ENCODE measurements around the gene BRD9. TPM values are rescaled to one million over a fixed set of nuclear protein-coding genes. Genes with fewer than 3 reads are reported as not detected.
A peak's percentile ranks its signal among the peaks of the same experiment; 100 is the strongest.
"Not testable (repeated sequence)": the region's sequence is repeated elsewhere in the genome, so short reads cannot be mapped to it uniquely, and the experiment has no call there.

BRD9 gene
- total RNA-seq: 100 to 1,000 TPM in 1 of 5 donors, 10 to 100 TPM in 4; 78.3 to 127 (median 83.0) TPM
- 45.8 TPM for total RNA-seq (2013)
- total RNA-seq: 84.9 to 161 (median 122) reads per million in 29 experiments

GRCh38 chr5:892394-893136 lies at the start of gene BRD9, which contains the start of gene TRIP13:
Gene BRD9 (minus strand): TSS chr5:892801. CDS start chr5:892657, 144 bp downstream.
Gene TRIP13 (plus strand): TSS chr5:892884. CDS start chr5:892999, 115 bp downstream.
- Histone ChIP-seq H3K27me3 (replicated peaks in 1 of 2; ENCODE audit: control insufficient read depth in 2 of 2, extremely low read depth in 1 of 2, insufficient read depth in 2 of 2, low read length in 1 of 2) (peaks cover 0 to 7% of the 10 kb centered on the region in 2 experiments), H3K4me3 (ENCODE audit: control insufficient read depth in 1 of 2, extremely low read depth in 1 of 2, low read length in 1 of 2) (peak within 1 kb of the TSS; percentile 76 to 82), H3K4me1 (ENCODE audit: control insufficient read depth in 1 of 2, extremely low read depth in 1 of 2, insufficient read depth in 2 of 2, low read length in 2 of 2) (peaks cover 12 to 39% of the 10 kb centered on the region in 2 experiments), H3K9me3 (no peaks in the 10 kb centered on the region), H3K36me3 (ENCODE audit: control insufficient read depth in 2 of 2, extremely low read depth in 1 of 2, insufficient read depth in 1 of 2, low read length in 1 of 2) (peaks cover 0 to 44% of the 10 kb centered on the region in 2 donors), H3K27ac (ENCODE audit: low read length) (peak within 1 kb of the TSS; percentile 65)
- no peaks in the 10 kb centered on the region for H3K27me3 Mint-ChIP-seq
- ATAC-seq (replicated peaks in 1 of 4) (peak; percentile 94 to 98 (median 96)), DNase-seq (peak; percentile 63 to 89 (median 81))
- under 1% methylated on average over 89 of the region's 91 CpGs for WGBS (ENCODE audit: insufficient coverage)
- peak within 1 kb of the TSS; percentile 82 to 87 (median 85) for H3K4me3 Mint-ChIP-seq
- ChIA-PET CTCF (no interaction called here), POLR2A (interaction anchor here (0.6 to 0.7 kb wide), 2 partner anchors 221 to 704 kb away, joined by 3 read pairs; no protein-coding TSS in a partner anchor)
- peaks cover 17% of the 10 kb centered on the region for H3K36me3 Mint-ChIP-seq
- peaks cover 15 to 34% (median 32%) of the 10 kb centered on the region in 3 donors for H3K4me1 Mint-ChIP-seq
- no peaks in the 10 kb centered on the region for H3K9me3 Mint-ChIP-seq
- H3K27ac Mint-ChIP-seq: peak within 1 kb of the TSS; percentile 40 to 83

GRCh38 chr5:940741-941140 lies 48.1 kb upstream of the BRD9 start:
- H3K27ac ChIP-seq (ENCODE audit: low read length); H3K36me3 ChIP-seq (ENCODE audit: control insufficient read depth in 2 of 2, extremely low read depth in 1 of 2, insufficient read depth in 1 of 2, low read length in 1 of 2); H3K4me1 ChIP-seq (ENCODE audit: control insufficient read depth in 1 of 2, extremely low read depth in 1 of 2, insufficient read depth in 2 of 2, low read length in 2 of 2); H3K4me1 Mint-ChIP-seq; H3K9me3 ChIP-seq; CTCF ChIA-PET; ATAC-seq (replicated peaks in 1 of 4); DNase-seq; H3K4me3 Mint-ChIP-seq; POLR2A ChIA-PET; H3K27ac Mint-ChIP-seq; H3K9me3 Mint-ChIP-seq; H3K36me3 Mint-ChIP-seq; H3K4me3 ChIP-seq (ENCODE audit: control insufficient read depth in 1 of 2, extremely low read depth in 1 of 2, low read length in 1 of 2): not testable (repeated sequence)
- H3K27me3 Mint-ChIP-seq: peaks cover 23 to 33% of the 10 kb centered on the region in 2 donors
- no CpG with 5 or more reads among the region's 2 CpGs for WGBS (ENCODE audit: insufficient coverage)
- H3K27me3 ChIP-seq (replicated peaks in 1 of 2; ENCODE audit: control insufficient read depth in 2 of 2, extremely low read depth in 1 of 2, insufficient read depth in 2 of 2, low read length in 1 of 2): peaks cover 2 to 28% of the 10 kb centered on the region in 2 experiments

- no peak overlapping the region for H3K4me3 Mint-ChIP-seq
- CTCF ChIA-PET: no interaction called here
- POLR2A ChIA-PET: no interaction called here
These were observed 46.8 kb upstream of the BRD9 start for GRCh38 chr5:939368-939767.

GRCh38 chr5:937151-937924 lies 44.7 kb upstream of the BRD9 start:
- DNase-seq: no peak
- Mint-ChIP-seq H3K9me3 (no peaks in the 10 kb centered on the region), H3K4me3 (no peak overlapping the region), H3K27ac (no peak overlapping the region), H3K4me1 (no peaks in the 10 kb centered on the region), H3K36me3 (no peaks in the 10 kb centered on the region), H3K27me3 (peaks cover 4 to 11% of the 10 kb centered on the region in 2 donors)
- no peak overlapping the region for H3K4me3 ChIP-seq (ENCODE audit: control insufficient read depth in 1 of 2, extremely low read depth in 1 of 2, low read length in 1 of 2)
- peaks cover 2 to 13% of the 10 kb centered on the region in 2 experiments for H3K27me3 ChIP-seq (replicated peaks in 1 of 2; ENCODE audit: control insufficient read depth in 2 of 2, extremely low read depth in 1 of 2, insufficient read depth in 2 of 2, low read length in 1 of 2)
- 88% methylated on average over 14 of the region's 14 CpGs for WGBS (ENCODE audit: insufficient coverage)
- no peaks in the 10 kb centered on the region for H3K9me3 ChIP-seq
- no peaks in the 10 kb centered on the region for H3K4me1 ChIP-seq (ENCODE audit: control insufficient read depth in 1 of 2, extremely low read depth in 1 of 2, insufficient read depth in 2 of 2, low read length in 2 of 2)
- H3K36me3 ChIP-seq (ENCODE audit: control insufficient read depth in 2 of 2, extremely low read depth in 1 of 2, insufficient read depth in 1 of 2, low read length in 1 of 2): no peaks in the 10 kb centered on the region
- POLR2A ChIA-PET: no interaction called here
- ATAC-seq (replicated peaks in 1 of 4): no peak
- CTCF ChIA-PET: no interaction called here
- H3K27ac ChIP-seq (ENCODE audit: low read length): no peak overlapping the region

More at GRCh38 chr5:939368-939767, 46.8 kb upstream of the BRD9 start:
- DNase-seq (no peak), ATAC-seq (replicated peaks in 1 of 4) (no peak)
- no peaks in the 10 kb centered on the region for H3K4me1 ChIP-seq (ENCODE audit: control insufficient read depth in 1 of 2, extremely low read depth in 1 of 2, insufficient read depth in 2 of 2, low read length in 2 of 2)
- peaks cover 2 to 17% of the 10 kb centered on the region in 2 experiments for H3K27me3 ChIP-seq (replicated peaks in 1 of 2; ENCODE audit: control insufficient read depth in 2 of 2, extremely low read depth in 1 of 2, insufficient read depth in 2 of 2, low read length in 1 of 2)
- H3K4me1 Mint-ChIP-seq: no peaks in the 10 kb centered on the region
- H3K36me3 Mint-ChIP-seq: no peaks in the 10 kb centered on the region
- H3K27me3 Mint-ChIP-seq: peaks cover 14 to 22% of the 10 kb centered on the region in 2 donors
- H3K27ac ChIP-seq (ENCODE audit: low read length): no peak overlapping the region
- H3K27ac Mint-ChIP-seq: no peak overlapping the region
- H3K36me3 ChIP-seq (ENCODE audit: control insufficient read depth in 2 of 2, extremely low read depth in 1 of 2, insufficient read depth in 1 of 2, low read length in 1 of 2): no peaks in the 10 kb centered on the region
- 75% methylated on average over 3 of the region's 7 CpGs for WGBS (ENCODE audit: insufficient coverage)
- H3K4me3 ChIP-seq (ENCODE audit: control insufficient read depth in 1 of 2, extremely low read depth in 1 of 2, low read length in 1 of 2): no peak overlapping the region
- H3K9me3 Mint-ChIP-seq: no peaks in the 10 kb centered on the region
- H3K9me3 ChIP-seq: no peaks in the 10 kb centered on the region

- H3K4me3 ChIP-seq (ENCODE audit: control insufficient read depth in 1 of 2, extremely low read depth in 1 of 2, low read length in 1 of 2): no peak overlapping the region
- no peak overlapping the region for H3K4me3 Mint-ChIP-seq
- no peaks in the 10 kb centered on the region for H3K36me3 ChIP-seq (ENCODE audit: control insufficient read depth in 2 of 2, extremely low read depth in 1 of 2, insufficient read depth in 1 of 2, low read length in 1 of 2)
- no peaks in the 10 kb centered on the region for H3K4me1 Mint-ChIP-seq
- H3K4me1 ChIP-seq (ENCODE audit: control insufficient read depth in 1 of 2, extremely low read depth in 1 of 2, insufficient read depth in 2 of 2, low read length in 2 of 2): no peaks in the 10 kb centered on the region
- H3K27me3 Mint-ChIP-seq: peaks cover 3 to 5% of the 10 kb centered on the region in 2 donors
- CTCF ChIA-PET: no interaction called here
- ATAC-seq (replicated peaks in 1 of 4) (no peak), DNase-seq (no peak)
- POLR2A ChIA-PET: no interaction called here
- no peak overlapping the region for H3K27ac ChIP-seq (ENCODE audit: low read length)
- WGBS (ENCODE audit: insufficient coverage): 92% methylated on average over 14 of the region's 19 CpGs
- no peak overlapping the region for H3K27ac Mint-ChIP-seq
- H3K9me3 ChIP-seq: no peaks in the 10 kb centered on the region
- H3K36me3 Mint-ChIP-seq: no peaks in the 10 kb centered on the region
- peaks cover 2 to 19% of the 10 kb centered on the region in 2 experiments for H3K27me3 ChIP-seq (replicated peaks in 1 of 2; ENCODE audit: control insufficient read depth in 2 of 2, extremely low read depth in 1 of 2, insufficient read depth in 2 of 2, low read length in 1 of 2)
- no peaks in the 10 kb centered on the region for H3K9me3 Mint-ChIP-seq
These were observed 43.8 kb upstream of the BRD9 start for GRCh38 chr5:936149-937144.
